Measurements from ENCODE around the gene SEC14L2. TPM values are rescaled to one million over a fixed set of nuclear protein-coding genes. Genes with fewer than 3 reads are reported as not detected.

Gene SEC14L2
- total and polyA plus RNA-seq, 2 donors (not counting 3 experiments of a cell fraction or from before 2014, with no cell fraction given): 22.5 to 28.8 TPM

- no peaks in the 10 kb centered on the region for H3K79me2 ChIP-seq (ENCODE audit: control insufficient read depth, insufficient read depth, low read length)
- BruUV-seq (replicated peaks): no TSS peak
- TF ChIP-seq GATA2 (IDR thresholded peaks at IDR 0.05; ENCODE audit: insufficient read depth, insufficient read length, low read depth, low read length) (no peak), EZH2 (IDR thresholded peaks at IDR 0.05; ENCODE audit: borderline replicate concordance, low read depth, low read length, severe bottlenecking) (no peak)
- H3K4me2 ChIP-seq (ENCODE audit: insufficient read depth, low read length): no peak overlapping the region
- no peak overlapping the region for H3K4me3 ChIP-seq (replicated peaks in 1 of 3; ENCODE audit: insufficient read depth in 1 of 3, low read depth in 1 of 3, low read length in 3 of 3)
- no peak for DNase-seq (ENCODE audit: low read depth, low spot score)
- no peak overlapping the region for H3K27ac ChIP-seq (ENCODE audit: insufficient read depth, low read depth, low read length)
- H3K9me3 ChIP-seq (replicated peaks; ENCODE audit: control insufficient read depth, insufficient read depth, low read length): no peaks in the 10 kb centered on the region
- H4K20me1 ChIP-seq (replicated peaks; ENCODE audit: control insufficient read depth, extremely low read depth, insufficient read depth, low read length): no peaks in the 10 kb centered on the region
- no peaks in the 10 kb centered on the region for H3K9me1 ChIP-seq (replicated peaks; ENCODE audit: control insufficient read depth, extremely low read depth, insufficient read depth, low read length)
- dilution Hi-C loops (cut with MboI; ENCODE audit: extremely low pct_ligation_motif_present, low sequenced_read_pairs): no loop called here
- no peak for FAIRE-seq
- H3K36me3 ChIP-seq (ENCODE audit: control insufficient read depth in 2 of 2, extremely low read depth in 1 of 2, insufficient read depth in 2 of 2, low read length in 2 of 2): peaks cover 0 to 7% of the 10 kb centered on the region in 2 experiments
- POLR2A ChIA-PET: no interaction called here
- H3K27me3 ChIP-seq (ENCODE audit: control insufficient read depth in 2 of 2, insufficient read depth in 2 of 2, low read length in 2 of 2): no peaks in the 10 kb centered on the region
- H3K4me1 ChIP-seq (ENCODE audit: control insufficient read depth, extremely low read depth, insufficient read depth, low read length): peaks cover 10% of the 10 kb centered on the region
- intact Hi-C loops (cut with micrococcal nuclease): no loop called here
- H2AFZ ChIP-seq (ENCODE audit: low read depth, low read length): no peak overlapping the region
- H3K9ac ChIP-seq (replicated peaks; ENCODE audit: extremely low read depth, insufficient read depth, low read length): no peak overlapping the region
- CTCF ChIA-PET: interaction anchor here (0.6 to 1.9 kb wide), 3 partner anchors 53 to 163 kb away, joined by 3 to 5 read pairs (median 4); no protein-coding TSS in a partner anchor
Measured at GRCh38 chr22:30432096-30432495, 35.3 kb downstream of the SEC14L2 start.

- CTCF ChIA-PET: interaction anchor here (1.7 kb wide), 1 partner anchor 53 kb away, joined by 4 read pairs; no protein-coding TSS in a partner anchor
- intact Hi-C loops (cut with micrococcal nuclease) (no loop called here), dilution Hi-C loops (cut with MboI; ENCODE audit: extremely low pct_ligation_motif_present, low sequenced_read_pairs) (no loop called here)
- Histone ChIP-seq H3K4me2 (ENCODE audit: insufficient read depth, low read length) (no peak overlapping the region), H3K9me3 (replicated peaks; ENCODE audit: control insufficient read depth, insufficient read depth, low read length) (no peaks in the 10 kb centered on the region), H3K9me1 (replicated peaks; ENCODE audit: control insufficient read depth, extremely low read depth, insufficient read depth, low read length) (no peaks in the 10 kb centered on the region), H3K79me2 (ENCODE audit: control insufficient read depth, insufficient read depth, low read length) (no peaks in the 10 kb centered on the region), H3K4me1 (ENCODE audit: control insufficient read depth, extremely low read depth, insufficient read depth, low read length) (peaks cover 10% of the 10 kb centered on the region), H3K36me3 (ENCODE audit: control insufficient read depth in 2 of 2, extremely low read depth in 1 of 2, insufficient read depth in 2 of 2, low read length in 2 of 2) (peaks cover 0 to 7% of the 10 kb centered on the region in 2 experiments), H3K9ac (replicated peaks; ENCODE audit: extremely low read depth, insufficient read depth, low read length) (no peak overlapping the region), H4K20me1 (replicated peaks; ENCODE audit: control insufficient read depth, extremely low read depth, insufficient read depth, low read length) (no peaks in the 10 kb centered on the region), H3K4me3 (replicated peaks in 1 of 3; ENCODE audit: insufficient read depth in 1 of 3, low read depth in 1 of 3, low read length in 3 of 3) (no peak overlapping the region), H3K27ac (ENCODE audit: insufficient read depth, low read depth, low read length) (no peak overlapping the region), H3K27me3 (ENCODE audit: control insufficient read depth in 2 of 2, insufficient read depth in 2 of 2, low read length in 2 of 2) (no peaks in the 10 kb centered on the region), H2AFZ (ENCODE audit: low read depth, low read length) (no peak overlapping the region)
- DNase-seq (ENCODE audit: low read depth, low spot score) (no peak), FAIRE-seq (no peak)
- no TSS peak for BruUV-seq (replicated peaks)
- TF ChIP-seq EZH2 (IDR thresholded peaks at IDR 0.05; ENCODE audit: borderline replicate concordance, low read depth, low read length, severe bottlenecking) (no peak), CTCF (IDR thresholded peaks at IDR 0.05; ENCODE audit: extremely low read depth in 1 of 2, insufficient read depth in 1 of 2, low read depth in 1 of 2, low read length in 2 of 2) (no peak), FOS (IDR thresholded peaks at IDR 0.05; ENCODE audit: borderline replicate concordance, insufficient read depth, low read length) (no peak)
- POLR2A ChIA-PET: no interaction called here
Measured at GRCh38 chr22:30432520-30432919, 35.7 kb downstream of the SEC14L2 start.

Data from endothelial cell of umbilical vein (primary cell).